Subcutaneous adipose tissue (tissue), 4 donors: ENCODE measurements around the gene FRMD1. TPM values are rescaled to one million over a fixed set of nuclear protein-coding genes. Genes with fewer than 3 reads are reported as not detected.

ENCODE experiments used
- total RNA-seq, 4 donors: library from RNA; depleted of rRNA; stranded (reverse); fragments of >200 nt; gene quantifications; one replicate each; pipeline ENCODE4 v1.1.0, GENCODE V29; 2016
- TF ChIP-seq, protein P1 (sequence below): fragments of 450-650 bp; IDR thresholded peaks from one replicate; pipeline ENCODE4 v1.5.1; 2016; ENCODE audit warnings: low read depth, mild to moderate bottlenecking, control low read depth, antibody characterized with exemption, moderate library complexity

The FRMD1 gene
- total RNA-seq, 4 donors from 2014 or later: 1.4 to 5.5 (median 3.7) TPM

DNA sequence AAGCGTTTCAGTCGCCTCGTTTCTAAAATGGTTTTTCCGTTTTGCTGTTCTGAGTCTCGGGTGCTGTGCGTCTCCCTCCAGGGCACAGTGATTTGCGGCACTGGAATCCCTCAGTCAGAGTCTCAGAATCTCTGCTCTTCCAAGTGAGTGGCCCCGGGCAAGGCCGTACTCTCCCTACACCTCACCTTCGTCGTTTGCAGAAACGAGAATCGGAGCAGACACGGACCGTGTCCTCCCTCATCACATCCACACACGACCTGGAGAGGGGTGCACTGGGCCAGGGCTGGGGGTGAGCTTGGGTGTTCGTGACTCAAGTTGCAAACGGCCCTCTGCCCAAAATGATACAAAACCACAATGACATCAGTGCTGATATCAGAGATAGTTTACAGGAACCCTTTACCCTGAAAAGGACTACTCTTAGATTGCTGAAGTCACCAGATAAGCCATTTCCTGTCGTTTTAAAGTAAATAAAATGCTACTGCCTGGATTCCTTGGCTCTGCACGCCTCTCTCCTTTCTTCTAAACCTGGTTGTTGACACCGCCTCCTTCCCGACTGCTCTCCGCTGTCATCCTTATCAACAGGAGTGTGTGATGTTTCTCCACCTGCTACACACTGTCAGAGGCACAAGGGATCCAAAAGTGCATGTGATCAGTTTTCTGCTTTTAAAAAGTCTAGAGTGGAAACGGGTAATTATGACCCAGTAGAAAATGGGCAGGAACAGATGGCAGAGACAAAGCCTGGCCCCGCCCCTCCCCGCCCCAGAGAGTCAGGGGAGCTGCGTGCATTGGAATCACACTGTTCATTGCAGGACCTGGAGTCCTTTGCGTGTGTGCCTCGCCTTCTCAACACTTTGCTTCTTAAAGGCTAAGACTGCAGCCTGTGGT, 43.1 kb downstream of the FRMD1 start:
- TF ChIP-seq, protein P1, sequence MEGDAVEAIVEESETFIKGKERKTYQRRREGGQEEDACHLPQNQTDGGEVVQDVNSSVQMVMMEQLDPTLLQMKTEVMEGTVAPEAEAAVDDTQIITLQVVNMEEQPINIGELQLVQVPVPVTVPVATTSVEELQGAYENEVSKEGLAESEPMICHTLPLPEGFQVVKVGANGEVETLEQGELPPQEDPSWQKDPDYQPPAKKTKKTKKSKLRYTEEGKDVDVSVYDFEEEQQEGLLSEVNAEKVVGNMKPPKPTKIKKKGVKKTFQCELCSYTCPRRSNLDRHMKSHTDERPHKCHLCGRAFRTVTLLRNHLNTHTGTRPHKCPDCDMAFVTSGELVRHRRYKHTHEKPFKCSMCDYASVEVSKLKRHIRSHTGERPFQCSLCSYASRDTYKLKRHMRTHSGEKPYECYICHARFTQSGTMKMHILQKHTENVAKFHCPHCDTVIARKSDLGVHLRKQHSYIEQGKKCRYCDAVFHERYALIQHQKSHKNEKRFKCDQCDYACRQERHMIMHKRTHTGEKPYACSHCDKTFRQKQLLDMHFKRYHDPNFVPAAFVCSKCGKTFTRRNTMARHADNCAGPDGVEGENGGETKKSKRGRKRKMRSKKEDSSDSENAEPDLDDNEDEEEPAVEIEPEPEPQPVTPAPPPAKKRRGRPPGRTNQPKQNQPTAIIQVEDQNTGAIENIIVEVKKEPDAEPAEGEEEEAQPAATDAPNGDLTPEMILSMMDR: no peak

DNA sequence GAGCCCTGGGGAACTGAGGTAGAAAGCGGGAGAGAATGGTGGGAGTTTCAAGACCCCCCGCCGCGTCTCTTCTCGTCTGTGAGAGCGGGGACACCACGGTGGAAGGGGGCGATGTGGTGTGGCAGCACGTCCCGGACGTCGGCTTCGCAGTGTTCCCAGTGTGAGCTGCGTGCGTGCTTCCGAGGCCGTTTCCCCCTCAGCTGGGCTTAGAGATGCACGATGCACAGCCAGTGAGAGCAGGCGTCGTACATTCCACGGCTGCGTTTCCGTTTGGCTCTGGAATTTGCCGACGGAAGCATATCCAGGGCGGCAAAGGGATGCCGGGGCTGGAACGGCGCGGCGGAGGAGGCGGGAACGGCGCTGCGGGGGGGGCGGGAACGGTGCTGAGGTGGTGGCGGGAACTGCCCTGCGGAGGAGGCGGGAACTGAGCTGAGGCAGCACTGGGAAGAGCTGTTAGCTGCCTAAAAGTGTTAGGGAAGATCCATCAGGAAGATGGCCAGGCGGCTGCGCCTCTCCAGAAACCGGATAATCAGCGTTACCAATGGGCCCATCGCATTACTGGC, 43.8 kb downstream of the FRMD1 start:
- TF ChIP-seq, protein P1: no peak

DNA sequence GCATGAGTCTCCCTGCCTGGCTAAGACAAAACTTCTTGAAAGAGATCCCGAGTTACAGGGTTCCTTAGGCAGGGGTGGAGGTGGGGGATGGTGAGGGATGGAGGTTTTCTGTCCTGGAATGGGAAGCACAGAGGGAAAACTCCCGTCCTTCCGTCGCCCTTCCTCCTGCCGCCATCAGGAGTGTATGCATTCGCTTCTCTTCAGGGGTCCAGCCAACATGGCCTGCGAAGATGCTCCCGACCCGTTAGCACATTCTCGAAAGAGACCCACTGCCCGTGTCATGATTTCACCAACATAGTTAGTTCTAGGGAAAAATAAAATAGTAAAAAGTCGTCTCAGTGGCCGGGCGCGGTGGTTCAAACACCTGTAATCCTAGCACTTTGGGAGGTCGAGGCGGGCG, 44.5 kb downstream of the FRMD1 start:
- TF ChIP-seq, protein P1: no peak

DNA sequence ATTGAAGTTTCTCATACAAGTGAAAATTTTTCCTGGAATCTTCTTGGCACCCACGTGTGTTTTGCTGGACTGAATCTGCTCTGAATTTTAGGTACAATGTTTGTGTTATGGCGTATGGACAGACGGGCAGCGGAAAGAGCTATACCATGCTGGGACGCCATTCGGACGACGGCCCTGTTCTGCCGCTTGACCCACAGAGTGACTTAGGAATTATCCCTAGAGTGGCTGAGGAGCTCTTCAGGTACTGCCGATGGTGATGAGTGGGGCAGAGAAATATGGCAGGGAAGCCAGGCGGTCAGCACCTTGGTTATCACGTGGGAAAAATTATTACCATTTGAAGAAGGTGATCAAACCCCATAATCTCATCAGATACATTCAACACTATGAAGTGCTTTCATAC, 45.2 kb downstream of the FRMD1 start:
- TF ChIP-seq, protein P1: no peak

DNA sequence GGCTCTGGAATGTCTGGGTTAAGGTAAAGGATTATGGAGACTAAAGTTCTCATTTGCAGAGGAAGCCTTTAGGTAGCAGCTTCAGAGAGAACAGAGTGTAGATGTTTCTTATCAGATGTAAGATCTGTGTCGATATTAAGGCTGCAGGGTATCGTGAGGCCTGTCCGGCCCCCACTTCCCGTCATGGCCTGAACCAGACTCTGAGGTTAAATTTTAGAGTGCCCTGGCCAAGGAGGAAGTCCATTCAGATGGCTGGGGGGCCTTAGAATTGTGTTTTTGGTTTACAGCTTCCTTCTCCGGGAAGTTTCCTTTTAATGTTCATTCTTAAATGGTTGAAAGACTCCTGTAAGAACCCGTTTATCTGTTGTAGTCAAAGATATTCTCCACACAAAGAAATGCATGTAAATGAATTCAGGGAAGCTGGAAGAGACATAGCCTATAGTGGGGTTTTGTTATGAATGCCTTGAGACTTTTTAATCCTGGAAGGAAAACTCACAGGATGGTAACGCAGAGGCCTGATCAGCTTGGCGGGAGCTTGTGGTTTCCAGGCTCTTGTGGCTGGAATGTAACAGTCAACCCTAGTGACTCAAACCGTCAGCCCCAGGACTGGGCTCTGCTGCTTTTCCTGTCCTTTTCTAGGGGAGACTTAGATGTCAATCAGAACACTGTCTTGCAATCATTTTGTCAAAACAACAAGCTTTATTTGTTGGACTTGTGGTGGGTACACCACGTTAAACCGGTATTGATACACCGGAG, 46.8 kb downstream of the FRMD1 start:
- TF ChIP-seq, protein P1: no peak

DNA sequence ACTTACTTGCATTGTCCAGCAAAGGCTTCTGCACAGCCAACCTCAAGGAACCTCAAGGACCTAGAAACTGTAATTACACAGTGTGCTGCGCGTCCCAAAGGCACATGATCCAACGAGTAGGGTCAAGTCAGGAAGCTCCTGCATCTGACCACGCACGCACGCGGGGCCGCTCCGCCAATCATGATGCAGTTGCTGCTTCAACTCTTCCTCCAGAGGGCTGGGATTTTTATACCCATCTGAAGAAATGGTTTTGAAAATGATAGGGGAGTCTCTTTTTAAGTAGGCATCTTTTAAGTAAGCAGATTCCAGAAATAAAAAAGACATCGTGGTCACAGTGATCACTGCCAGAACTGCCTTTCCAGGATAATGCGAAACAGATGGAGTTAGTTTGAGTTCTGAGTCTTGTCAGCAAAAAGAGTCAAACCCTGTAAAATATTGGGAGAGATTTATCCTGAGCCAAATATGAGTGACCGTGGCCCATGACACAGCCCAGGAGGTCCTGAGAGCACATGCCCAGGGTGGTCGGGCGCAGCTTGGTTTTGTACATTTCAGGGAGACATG, 47.5 kb downstream of the FRMD1 start:
- TF ChIP-seq, protein P1: no peak

DNA sequence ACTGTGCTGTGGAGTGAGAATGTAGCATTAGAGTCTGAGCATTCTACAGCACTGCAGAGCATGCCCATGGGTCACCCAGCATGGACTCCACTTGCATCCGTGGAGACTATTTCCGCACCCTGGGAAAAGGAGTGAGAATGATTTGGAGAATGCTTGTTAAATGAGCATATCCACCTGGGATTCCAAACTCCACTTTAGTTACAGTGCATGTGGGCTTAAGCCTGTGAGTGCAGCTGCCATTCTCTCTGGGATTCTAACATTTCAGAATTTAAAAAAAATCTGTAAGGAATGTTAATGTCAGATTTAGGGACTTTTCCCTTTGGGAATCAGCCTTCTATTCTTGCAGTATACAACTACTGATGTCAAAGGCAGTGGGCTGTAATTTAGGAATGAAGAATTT, 48.1 kb downstream of the FRMD1 start:
- TF ChIP-seq, protein P1: no peak
